ENCODE results near the gene ASB8. TPM values are rescaled to one million over a fixed set of nuclear protein-coding genes. Genes with fewer than 3 reads are reported as not detected.

Gene ASB8
- total and polyA plus RNA-seq, 9 of the 15 experiments (the other 6 are each of a cell fraction or from before 2014, with no cell fraction given) = 13.3 to 29.0 (median 19.6) TPM

DNA sequence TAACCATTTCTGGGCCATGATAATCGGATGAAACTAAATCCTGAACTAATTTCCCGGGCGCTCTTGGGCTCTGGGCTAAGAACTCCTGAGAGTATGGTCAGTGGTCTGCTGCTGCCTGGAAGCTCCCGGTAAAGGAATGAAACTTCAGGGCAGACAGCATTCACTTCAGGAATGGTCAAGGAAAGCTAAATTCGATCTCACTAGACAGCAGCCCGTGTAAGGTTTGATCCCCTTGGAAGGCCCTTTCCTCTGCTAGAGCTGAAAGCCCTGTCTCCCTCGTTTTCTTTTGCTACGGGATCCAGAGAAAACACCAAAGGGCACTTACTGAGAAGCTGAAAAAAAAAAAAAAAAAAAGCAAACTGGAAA is 680 bp downstream of the ASB8 start:
- peak overlapping the region; percentile 80 for H3K27ac ChIP-seq (ENCODE audit: extremely low read depth, low read depth, low read length)
- no peak for DNase-seq (ENCODE audit: extremely low read depth in 1 of 4, low spot score in 3 of 4)
- intact Hi-C loops (cut with micrococcal nuclease) (loop anchor here (1.0 kb wide), 1 partner anchor 50 kb away; the partner anchor contains the start of gene SENP1), in situ Hi-C loops (cut with MboI) (no loop called here)
- H3K79me2 ChIP-seq (ENCODE audit: control insufficient read depth, insufficient read depth, low read length) = peaks cover 13% of the 10 kb centered on the region; the same call in 2 of the 3 replicates
- H3K4me2 ChIP-seq (ENCODE audit: insufficient read depth, low read length) = peak overlapping the region; percentile 98
- no peak for FAIRE-seq
- BruUV-seq (replicated peaks) = no TSS peak
- H4K20me1 ChIP-seq (replicated peaks; ENCODE audit: control insufficient read depth, insufficient read depth, low read length) = no peaks in the 10 kb centered on the region
- ChIA-PET CTCF (ENCODE audit: low intra/inter-chr PET ratio) (interaction anchor here (0.6 kb wide), 1 partner anchor 72 kb away, joined by 4 read pairs; no protein-coding TSS in a partner anchor), POLR2A (interaction anchor here (0.6 to 3.4 kb wide), 8 partner anchors 9 to 168 kb away, joined by 3 to 15 read pairs (median 4); no protein-coding TSS in a partner anchor)
- H3K9ac ChIP-seq (ENCODE audit: insufficient read depth in 1 of 2, low read depth in 2 of 2, low read length in 2 of 2) = peak overlapping the region; percentile 76 to 92
- H3K9me3 ChIP-seq (replicated peaks; ENCODE audit: control insufficient read depth, insufficient read depth, low read depth, low read length) = no peaks in the 10 kb centered on the region
- H2AFZ ChIP-seq (ENCODE audit: low read depth, low read length) = peak overlapping the region; percentile 99
- no peak for ATAC-seq
- no peaks in the 10 kb centered on the region for H3K9me1 ChIP-seq (ENCODE audit: control insufficient read depth, insufficient read depth, low read length)
- H3K4me3 ChIP-seq = peak overlapping the region; percentile 72
- peaks cover 10% of the 10 kb centered on the region; the same call in 2 of the 3 replicates for H3K36me3 ChIP-seq (ENCODE audit: control insufficient read depth, insufficient read depth, low read length)
- no peaks in the 10 kb centered on the region for H3K27me3 ChIP-seq (ENCODE audit: control insufficient read depth in 2 of 2, insufficient read depth in 2 of 2, low read length in 2 of 2)
- H3K4me1 ChIP-seq (replicated peaks in 1 of 2; ENCODE audit: control insufficient read depth in 2 of 2, insufficient read depth in 2 of 2, low read length in 2 of 2) = peaks cover 4 to 19% of the 10 kb centered on the region in 2 experiments
- WGBS (ENCODE audit: insufficient coverage, low coverage, missing lambda C conversion rate) = 10% methylated on average over 8 of the region's 8 CpGs
- TF ChIP-seq ZNF75A (CRISPR knock-in tag; IDR thresholded peaks at IDR 0.05) = no peak
- no peak for TF ChIP-seq ASH1L (IDR thresholded peaks at IDR 0.05; ENCODE audit: borderline replicate concordance, low read depth, partially characterized antibody)
- no peak for TF ChIP-seq FOXM1 (IDR thresholded peaks at IDR 0.05; ENCODE audit: low read depth)
- TF ChIP-seq FOXM1 (CRISPR knock-in tag; IDR thresholded peaks at IDR 0.05; ENCODE audit: low read depth) = no peak
- TF ChIP-seq, protein P1, sequence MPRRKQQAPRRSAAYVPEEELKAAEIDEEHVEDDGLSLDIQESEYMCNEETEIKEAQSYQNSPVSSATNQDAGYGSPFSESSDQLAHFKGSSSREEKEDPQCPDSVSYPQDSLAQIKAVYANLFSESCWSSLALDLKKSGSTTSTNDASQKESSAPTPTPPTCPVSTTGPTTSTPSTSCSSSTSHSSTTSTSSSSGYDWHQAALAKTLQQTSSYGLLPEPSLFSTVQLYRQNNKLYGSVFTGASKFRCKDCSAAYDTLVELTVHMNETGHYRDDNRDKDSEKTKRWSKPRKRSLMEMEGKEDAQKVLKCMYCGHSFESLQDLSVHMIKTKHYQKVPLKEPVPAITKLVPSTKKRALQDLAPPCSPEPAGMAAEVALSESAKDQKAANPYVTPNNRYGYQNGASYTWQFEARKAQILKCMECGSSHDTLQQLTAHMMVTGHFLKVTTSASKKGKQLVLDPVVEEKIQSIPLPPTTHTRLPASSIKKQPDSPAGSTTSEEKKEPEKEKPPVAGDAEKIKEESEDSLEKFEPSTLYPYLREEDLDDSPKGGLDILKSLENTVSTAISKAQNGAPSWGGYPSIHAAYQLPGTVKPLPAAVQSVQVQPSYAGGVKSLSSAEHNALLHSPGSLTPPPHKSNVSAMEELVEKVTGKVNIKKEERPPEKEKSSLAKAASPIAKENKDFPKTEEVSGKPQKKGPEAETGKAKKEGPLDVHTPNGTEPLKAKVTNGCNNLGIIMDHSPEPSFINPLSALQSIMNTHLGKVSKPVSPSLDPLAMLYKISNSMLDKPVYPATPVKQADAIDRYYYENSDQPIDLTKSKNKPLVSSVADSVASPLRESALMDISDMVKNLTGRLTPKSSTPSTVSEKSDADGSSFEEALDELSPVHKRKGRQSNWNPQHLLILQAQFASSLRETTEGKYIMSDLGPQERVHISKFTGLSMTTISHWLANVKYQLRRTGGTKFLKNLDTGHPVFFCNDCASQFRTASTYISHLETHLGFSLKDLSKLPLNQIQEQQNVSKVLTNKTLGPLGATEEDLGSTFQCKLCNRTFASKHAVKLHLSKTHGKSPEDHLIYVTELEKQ (CRISPR knock-in tag; IDR thresholded peaks at IDR 0.05) = no peak
- no peak for TF ChIP-seq ZNF507 (tag; conservative IDR thresholded peaks at IDR 0.05)
- no peak for TF ChIP-seq NFE2 (IDR thresholded peaks at IDR 0.05; ENCODE audit: low read depth)
- TF ChIP-seq CHCHD3 (CRISPR knock-in tag; IDR thresholded peaks at IDR 0.05) = no peak
- TF ChIP-seq NR4A1 (CRISPR knock-in tag; IDR thresholded peaks at IDR 0.05) = no peak
- TF ChIP-seq NR4A1 (tag; IDR thresholded peaks at IDR 0.05) = no peak
- no peak for TF ChIP-seq ZNF239 (CRISPR knock-in tag; IDR thresholded peaks at IDR 0.05)
- no peak for TF ChIP-seq KDM1A (IDR thresholded peaks at IDR 0.05)
- no peak for TF ChIP-seq CUX1 (CRISPR knock-in tag; IDR thresholded peaks at IDR 0.05)
- no peak for TF ChIP-seq CBX1 (IDR thresholded peaks at IDR 0.05; ENCODE audit: low read depth)
- TF ChIP-seq KDM5B (IDR thresholded peaks at IDR 0.05; ENCODE audit: insufficient replicate concordance, low read depth, low read length) = no peak
- no peak for TF ChIP-seq MTA1 (IDR thresholded peaks at IDR 0.05; ENCODE audit: borderline replicate concordance)
